H1 (cell line): ENCODE measurements around the gene THEM5. TPM values are rescaled to one million over a fixed set of nuclear protein-coding genes. Genes with fewer than 3 reads are reported as not detected.

Source experiments
- ASH2L ChIP-seq: fragments of 200-600, 300-600 bp; sonication (generic); IDR thresholded peaks from one replicate; pipeline ENCODE4 v1.7.1; 2017; ENCODE audit warnings: low read length
- CTBP2 ChIP-seq: IDR thresholded peaks from 2 replicates; pipeline ENCODE4 v1.7.0; 2011; ENCODE audit warnings: borderline replicate concordance, mild to moderate bottlenecking, moderate library complexity, mixed read lengths, low read length; ENCODE audit not compliant: insufficient read depth, insufficient read length
- EP300 ChIP-seq, 2 experiments: IDR thresholded peaks; 1 replicate in 1 of 2; 2 replicates in 1 of 2; pipeline ENCODE4 v1.6.1; 2011 to 2012; ENCODE audit warnings: low read depth in 2 of 2, low read length in 2 of 2, mild to moderate bottlenecking in 2 of 2, borderline replicate concordance in 1 of 2, inconsistent platforms in 1 of 2, moderate library complexity in 1 of 2
- POLR2A ChIP-seq, 2 experiments: IDR thresholded peaks; 1 replicate in 1 of 2; 2 replicates in 1 of 2; pipeline ENCODE4 v1.6.1; 2011; ENCODE audit warnings: low read depth in 2 of 2, low read length in 2 of 2, mild to moderate bottlenecking in 2 of 2; ENCODE audit errors: control extremely low read depth in 1 of 2
- SP1 ChIP-seq: IDR thresholded peaks from 2 replicates; pipeline ENCODE4 v1.6.1; 2011; ENCODE audit warnings: low read depth, low read length
- USF2 ChIP-seq: IDR thresholded peaks from 2 replicates; pipeline ENCODE4 v1.6.1; 2011; ENCODE audit warnings: low read length, improper control_type of control experiment
- polyA plus RNA-seq, 7 experiments: library from polyadenylated mRNA; depleted of rRNA in 3 of 7; stranded (reverse) in 5 of 7; unstranded in 2 of 7; fragments of >200 nt in 5 of 7; fragments of 200-250 nt in 2 of 7; gene quantifications; 1 replicate in 5 of 7; 2 replicates in 1 of 7; 4 replicates in 1 of 7; pipeline versions ENCODE4 v1.2.1 to v1.2.3, GENCODE V29; 2011 to 2013; ENCODE audit warnings: missing spikeins in 2 of 7, mixed read lengths in 2 of 7
- total RNA-seq: library from RNA; stranded (reverse); fragmentation: NEBNext Ultra II Directional; extraction: Animal tissue kit (Norgen Biotek cat#: 25700); gene quantifications from 2 replicates; pipeline ENCODE4 v1.2.1, GENCODE V29; 2021
- TF ChIP-seq, protein P1 (sequence below): fragments of 300-600 bp; sonication (generic); IDR thresholded peaks from 2 replicates; pipeline ENCODE4 v1.7.1; 2012; ENCODE audit warnings: low read length, moderate library complexity, mild to moderate bottlenecking, inconsistent platforms; ENCODE audit not compliant: insufficient replicate concordance

THEM5 gene
- total and polyA plus RNA-seq, 2 of the 8 experiments (the other 6 are each of a cell fraction or from before 2014, with no cell fraction given) = not detected

DNA sequence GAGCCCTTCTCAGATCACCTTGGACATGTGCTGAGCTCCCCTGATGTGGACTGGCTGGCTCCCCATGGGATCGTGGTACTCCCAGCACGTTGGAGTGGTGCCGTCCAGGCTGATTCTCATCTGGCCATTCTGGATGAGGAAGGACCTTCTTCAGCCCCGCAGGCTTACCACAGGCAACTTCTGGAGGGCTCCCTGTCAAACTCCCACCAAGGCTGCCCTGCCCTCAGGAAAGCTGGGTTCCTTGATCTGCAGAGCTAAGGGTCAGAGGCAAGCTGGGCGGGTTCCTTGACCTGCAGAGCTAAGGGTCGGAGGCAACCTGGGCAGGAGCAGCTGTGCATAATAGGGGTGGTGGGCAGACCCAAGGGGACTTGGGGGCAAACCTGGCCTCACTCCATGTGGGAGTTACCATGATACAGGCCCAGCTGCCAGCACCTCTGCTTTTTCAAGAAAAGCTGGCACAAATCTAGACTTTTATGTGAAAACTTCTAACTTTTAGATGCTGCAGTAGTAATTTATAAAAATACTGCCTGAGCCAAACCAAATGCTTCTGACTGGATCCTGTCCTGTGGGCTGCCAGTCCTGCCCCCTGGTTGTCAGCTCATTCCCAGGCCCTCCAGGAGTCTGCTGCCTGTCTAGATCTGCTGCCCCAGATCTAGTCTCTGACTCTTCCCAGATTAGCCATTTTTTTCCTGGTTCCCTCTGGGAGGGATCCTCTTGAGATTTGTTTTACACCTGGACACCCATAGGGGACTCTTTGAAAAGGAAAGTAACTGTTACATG lies 5.6 kb upstream of the THEM5 start (continued):
- TF ChIP-seq EP300 (IDR thresholded peaks at IDR 0.05; ENCODE audit: borderline replicate concordance in 1 of 2, low read depth in 2 of 2, low read length in 2 of 2) (no peak), USF2 (no peak), ASH2L (no peak), POLR2A (IDR thresholded peaks at IDR 0.05; ENCODE audit: control extremely low read depth in 1 of 2, low read depth in 2 of 2, low read length in 2 of 2) (no peak), CTBP2 (no peak), SP1 (no peak)
- TF ChIP-seq, protein P1, sequence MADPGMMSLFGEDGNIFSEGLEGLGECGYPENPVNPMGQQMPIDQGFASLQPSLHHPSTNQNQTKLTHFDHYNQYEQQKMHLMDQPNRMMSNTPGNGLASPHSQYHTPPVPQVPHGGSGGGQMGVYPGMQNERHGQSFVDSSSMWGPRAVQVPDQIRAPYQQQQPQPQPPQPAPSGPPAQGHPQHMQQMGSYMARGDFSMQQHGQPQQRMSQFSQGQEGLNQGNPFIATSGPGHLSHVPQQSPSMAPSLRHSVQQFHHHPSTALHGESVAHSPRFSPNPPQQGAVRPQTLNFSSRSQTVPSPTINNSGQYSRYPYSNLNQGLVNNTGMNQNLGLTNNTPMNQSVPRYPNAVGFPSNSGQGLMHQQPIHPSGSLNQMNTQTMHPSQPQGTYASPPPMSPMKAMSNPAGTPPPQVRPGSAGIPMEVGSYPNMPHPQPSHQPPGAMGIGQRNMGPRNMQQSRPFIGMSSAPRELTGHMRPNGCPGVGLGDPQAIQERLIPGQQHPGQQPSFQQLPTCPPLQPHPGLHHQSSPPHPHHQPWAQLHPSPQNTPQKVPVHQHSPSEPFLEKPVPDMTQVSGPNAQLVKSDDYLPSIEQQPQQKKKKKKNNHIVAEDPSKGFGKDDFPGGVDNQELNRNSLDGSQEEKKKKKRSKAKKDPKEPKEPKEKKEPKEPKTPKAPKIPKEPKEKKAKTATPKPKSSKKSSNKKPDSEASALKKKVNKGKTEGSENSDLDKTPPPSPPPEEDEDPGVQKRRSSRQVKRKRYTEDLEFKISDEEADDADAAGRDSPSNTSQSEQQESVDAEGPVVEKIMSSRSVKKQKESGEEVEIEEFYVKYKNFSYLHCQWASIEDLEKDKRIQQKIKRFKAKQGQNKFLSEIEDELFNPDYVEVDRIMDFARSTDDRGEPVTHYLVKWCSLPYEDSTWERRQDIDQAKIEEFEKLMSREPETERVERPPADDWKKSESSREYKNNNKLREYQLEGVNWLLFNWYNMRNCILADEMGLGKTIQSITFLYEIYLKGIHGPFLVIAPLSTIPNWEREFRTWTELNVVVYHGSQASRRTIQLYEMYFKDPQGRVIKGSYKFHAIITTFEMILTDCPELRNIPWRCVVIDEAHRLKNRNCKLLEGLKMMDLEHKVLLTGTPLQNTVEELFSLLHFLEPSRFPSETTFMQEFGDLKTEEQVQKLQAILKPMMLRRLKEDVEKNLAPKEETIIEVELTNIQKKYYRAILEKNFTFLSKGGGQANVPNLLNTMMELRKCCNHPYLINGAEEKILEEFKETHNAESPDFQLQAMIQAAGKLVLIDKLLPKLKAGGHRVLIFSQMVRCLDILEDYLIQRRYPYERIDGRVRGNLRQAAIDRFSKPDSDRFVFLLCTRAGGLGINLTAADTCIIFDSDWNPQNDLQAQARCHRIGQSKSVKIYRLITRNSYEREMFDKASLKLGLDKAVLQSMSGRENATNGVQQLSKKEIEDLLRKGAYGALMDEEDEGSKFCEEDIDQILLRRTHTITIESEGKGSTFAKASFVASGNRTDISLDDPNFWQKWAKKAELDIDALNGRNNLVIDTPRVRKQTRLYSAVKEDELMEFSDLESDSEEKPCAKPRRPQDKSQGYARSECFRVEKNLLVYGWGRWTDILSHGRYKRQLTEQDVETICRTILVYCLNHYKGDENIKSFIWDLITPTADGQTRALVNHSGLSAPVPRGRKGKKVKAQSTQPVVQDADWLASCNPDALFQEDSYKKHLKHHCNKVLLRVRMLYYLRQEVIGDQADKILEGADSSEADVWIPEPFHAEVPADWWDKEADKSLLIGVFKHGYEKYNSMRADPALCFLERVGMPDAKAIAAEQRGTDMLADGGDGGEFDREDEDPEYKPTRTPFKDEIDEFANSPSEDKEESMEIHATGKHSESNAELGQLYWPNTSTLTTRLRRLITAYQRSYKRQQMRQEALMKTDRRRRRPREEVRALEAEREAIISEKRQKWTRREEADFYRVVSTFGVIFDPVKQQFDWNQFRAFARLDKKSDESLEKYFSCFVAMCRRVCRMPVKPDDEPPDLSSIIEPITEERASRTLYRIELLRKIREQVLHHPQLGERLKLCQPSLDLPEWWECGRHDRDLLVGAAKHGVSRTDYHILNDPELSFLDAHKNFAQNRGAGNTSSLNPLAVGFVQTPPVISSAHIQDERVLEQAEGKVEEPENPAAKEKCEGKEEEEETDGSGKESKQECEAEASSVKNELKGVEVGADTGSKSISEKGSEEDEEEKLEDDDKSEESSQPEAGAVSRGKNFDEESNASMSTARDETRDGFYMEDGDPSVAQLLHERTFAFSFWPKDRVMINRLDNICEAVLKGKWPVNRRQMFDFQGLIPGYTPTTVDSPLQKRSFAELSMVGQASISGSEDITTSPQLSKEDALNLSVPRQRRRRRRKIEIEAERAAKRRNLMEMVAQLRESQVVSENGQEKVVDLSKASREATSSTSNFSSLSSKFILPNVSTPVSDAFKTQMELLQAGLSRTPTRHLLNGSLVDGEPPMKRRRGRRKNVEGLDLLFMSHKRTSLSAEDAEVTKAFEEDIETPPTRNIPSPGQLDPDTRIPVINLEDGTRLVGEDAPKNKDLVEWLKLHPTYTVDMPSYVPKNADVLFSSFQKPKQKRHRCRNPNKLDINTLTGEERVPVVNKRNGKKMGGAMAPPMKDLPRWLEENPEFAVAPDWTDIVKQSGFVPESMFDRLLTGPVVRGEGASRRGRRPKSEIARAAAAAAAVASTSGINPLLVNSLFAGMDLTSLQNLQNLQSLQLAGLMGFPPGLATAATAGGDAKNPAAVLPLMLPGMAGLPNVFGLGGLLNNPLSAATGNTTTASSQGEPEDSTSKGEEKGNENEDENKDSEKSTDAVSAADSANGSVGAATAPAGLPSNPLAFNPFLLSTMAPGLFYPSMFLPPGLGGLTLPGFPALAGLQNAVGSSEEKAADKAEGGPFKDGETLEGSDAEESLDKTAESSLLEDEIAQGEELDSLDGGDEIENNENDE = no peak
